Astrocyte (in vitro differentiated cells and primary cell): ENCODE data around the gene HS6ST1. TPM values are rescaled to one million over a fixed set of nuclear protein-coding genes. Genes with fewer than 3 reads are reported as not detected.

Experiments
- DNase-seq: peaks from one replicate; pipeline ENCODE4 v3.0.0-alpha.2; 2010; ENCODE audit warnings: low read depth
- FAIRE-seq: peaks from 2 replicates; lab custom pipeline; 2011; peaks lifted over from hg19 to GRCh38; lab: Jason Lieb, UNC
- H2AFZ ChIP-seq: 2 replicates; pipeline ENCODE4 v1.6.0; 2012; ENCODE audit warnings: low read depth, low read length, inconsistent platforms
- H3K27ac ChIP-seq: 2 replicates; pipeline ENCODE4 v1.5.1; 2011; ENCODE audit warnings: low read depth, low read length, inconsistent platforms
- H3K27me3 ChIP-seq: 2 replicates; pipeline ENCODE4 v1.6.0; 2011; ENCODE audit warnings: low read length, inconsistent platforms; ENCODE audit not compliant: insufficient read depth
- H3K36me3 ChIP-seq: 2 replicates; pipeline ENCODE4 v1.5.1; 2011; ENCODE audit warnings: low read length, inconsistent platforms; ENCODE audit not compliant: insufficient read depth
- H3K4me1 ChIP-seq: 2 replicates; pipeline ENCODE4 v1.5.1; 2011; ENCODE audit warnings: low read length, inconsistent platforms; ENCODE audit not compliant: insufficient read depth
- H3K4me2 ChIP-seq: 2 replicates; pipeline ENCODE4 v1.6.0; 2012; ENCODE audit warnings: low read length, inconsistent platforms
- H3K4me3 ChIP-seq: 2 replicates; pipeline ENCODE4 v1.5.1; 2011; ENCODE audit warnings: low read depth, mild to moderate bottlenecking, low read length, inconsistent platforms; ENCODE audit not compliant: insufficient read depth
- H3K79me2 ChIP-seq: 2 replicates; pipeline ENCODE4 v1.6.0; 2012; ENCODE audit warnings: mild to moderate bottlenecking, low read length, inconsistent platforms; ENCODE audit not compliant: insufficient read depth
- H3K9ac ChIP-seq: 2 replicates; pipeline ENCODE4 v1.6.0; 2012; ENCODE audit warnings: mild to moderate bottlenecking, low read length, inconsistent platforms
- H3K9me3 ChIP-seq: 2 replicates; pipeline ENCODE4 v1.5.1; 2012; ENCODE audit warnings: low read depth, mild to moderate bottlenecking, low read length, inconsistent platforms; ENCODE audit not compliant: insufficient read depth
- H4K20me1 ChIP-seq: 2 replicates; pipeline ENCODE4 v1.6.0; 2012; ENCODE audit warnings: low read length, inconsistent platforms; ENCODE audit not compliant: insufficient read depth
- H3K27ac Mint-ChIP-seq: one replicate; pipeline ENCODE4 v1.8.0; 2021; ENCODE audit warnings: mild to moderate bottlenecking, mixed read lengths; ENCODE audit not compliant: unreplicated experiment
- H3K27me3 Mint-ChIP-seq: one replicate; pipeline ENCODE4 v1.8.0; 2021; ENCODE audit warnings: low read depth, mixed read lengths; ENCODE audit not compliant: unreplicated experiment
- H3K36me3 Mint-ChIP-seq: one replicate; pipeline ENCODE4 v1.8.0; 2021; ENCODE audit warnings: low read depth, mixed read lengths; ENCODE audit not compliant: unreplicated experiment
- H3K4me1 Mint-ChIP-seq: one replicate; pipeline ENCODE4 v1.8.0; 2021; ENCODE audit warnings: low read depth, mixed read lengths; ENCODE audit not compliant: unreplicated experiment
- H3K4me3 Mint-ChIP-seq: one replicate; pipeline ENCODE4 v1.8.0; 2021; ENCODE audit warnings: mild to moderate bottlenecking, moderate library complexity, mixed read lengths; ENCODE audit not compliant: unreplicated experiment
- H3K9me3 Mint-ChIP-seq: one replicate; pipeline ENCODE4 v1.8.0; 2021; ENCODE audit warnings: mild to moderate bottlenecking, mixed read lengths; ENCODE audit not compliant: unreplicated experiment
- EZH2 ChIP-seq: IDR thresholded peaks from 2 replicates; pipeline ENCODE4 v1.6.1; 2012; ENCODE audit warnings: mild to moderate bottlenecking, low read length, inconsistent platforms; ENCODE audit not compliant: insufficient read depth
- total RNA-seq: library from RNA; stranded (reverse); gene quantifications from 2 replicates; pipeline ENCODE4 v1.2.1, GENCODE V29; 2021
- TF ChIP-seq, protein P1 (sequence below): IDR thresholded peaks from 2 replicates; pipeline ENCODE4 v1.5.1; 2011; ENCODE audit warnings: low read depth, mild to moderate bottlenecking, inconsistent platforms, low read length, moderate library complexity; ENCODE audit not compliant: insufficient read depth

HS6ST1 gene
- total RNA-seq, 1 donor from 2014 or later = 20.5 TPM

- H3K36me3 ChIP-seq = no peaks in the 10 kb centered on the region
- H3K36me3 Mint-ChIP-seq = peaks cover 2% of the 10 kb centered on the region
- no peak overlapping the region for H2AFZ ChIP-seq
- H3K27ac ChIP-seq = no peak overlapping the region
- peak overlapping the region; percentile 69 for H3K4me3 Mint-ChIP-seq
- peaks cover 17% of the 10 kb centered on the region for H3K79me2 ChIP-seq
- H4K20me1 ChIP-seq = peaks cover 17% of the 10 kb centered on the region
- peaks cover 24% of the 10 kb centered on the region for H3K4me1 ChIP-seq
- H3K4me1 Mint-ChIP-seq = peaks cover 4% of the 10 kb centered on the region
- no peaks in the 10 kb centered on the region for H3K9me3 ChIP-seq
- no peaks in the 10 kb centered on the region for H3K9me3 Mint-ChIP-seq
- no peak overlapping the region for H3K4me3 ChIP-seq
- DNase-seq (no peak), FAIRE-seq (no peak)
- TF ChIP-seq, protein P1, sequence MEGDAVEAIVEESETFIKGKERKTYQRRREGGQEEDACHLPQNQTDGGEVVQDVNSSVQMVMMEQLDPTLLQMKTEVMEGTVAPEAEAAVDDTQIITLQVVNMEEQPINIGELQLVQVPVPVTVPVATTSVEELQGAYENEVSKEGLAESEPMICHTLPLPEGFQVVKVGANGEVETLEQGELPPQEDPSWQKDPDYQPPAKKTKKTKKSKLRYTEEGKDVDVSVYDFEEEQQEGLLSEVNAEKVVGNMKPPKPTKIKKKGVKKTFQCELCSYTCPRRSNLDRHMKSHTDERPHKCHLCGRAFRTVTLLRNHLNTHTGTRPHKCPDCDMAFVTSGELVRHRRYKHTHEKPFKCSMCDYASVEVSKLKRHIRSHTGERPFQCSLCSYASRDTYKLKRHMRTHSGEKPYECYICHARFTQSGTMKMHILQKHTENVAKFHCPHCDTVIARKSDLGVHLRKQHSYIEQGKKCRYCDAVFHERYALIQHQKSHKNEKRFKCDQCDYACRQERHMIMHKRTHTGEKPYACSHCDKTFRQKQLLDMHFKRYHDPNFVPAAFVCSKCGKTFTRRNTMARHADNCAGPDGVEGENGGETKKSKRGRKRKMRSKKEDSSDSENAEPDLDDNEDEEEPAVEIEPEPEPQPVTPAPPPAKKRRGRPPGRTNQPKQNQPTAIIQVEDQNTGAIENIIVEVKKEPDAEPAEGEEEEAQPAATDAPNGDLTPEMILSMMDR = no peak
- no peak for TF ChIP-seq EZH2
- H3K27me3 Mint-ChIP-seq = peaks cover 18% of the 10 kb centered on the region
- H3K9ac ChIP-seq = peak overlapping the region; percentile 3
- H3K27me3 ChIP-seq = no peaks in the 10 kb centered on the region
- H3K27ac Mint-ChIP-seq = peak overlapping the region; percentile 79
- H3K4me2 ChIP-seq = peak overlapping the region; percentile 94
Measured at GRCh38 chr2:128320906-128321771, 2.5 kb upstream of the HS6ST1 start.

DNA sequence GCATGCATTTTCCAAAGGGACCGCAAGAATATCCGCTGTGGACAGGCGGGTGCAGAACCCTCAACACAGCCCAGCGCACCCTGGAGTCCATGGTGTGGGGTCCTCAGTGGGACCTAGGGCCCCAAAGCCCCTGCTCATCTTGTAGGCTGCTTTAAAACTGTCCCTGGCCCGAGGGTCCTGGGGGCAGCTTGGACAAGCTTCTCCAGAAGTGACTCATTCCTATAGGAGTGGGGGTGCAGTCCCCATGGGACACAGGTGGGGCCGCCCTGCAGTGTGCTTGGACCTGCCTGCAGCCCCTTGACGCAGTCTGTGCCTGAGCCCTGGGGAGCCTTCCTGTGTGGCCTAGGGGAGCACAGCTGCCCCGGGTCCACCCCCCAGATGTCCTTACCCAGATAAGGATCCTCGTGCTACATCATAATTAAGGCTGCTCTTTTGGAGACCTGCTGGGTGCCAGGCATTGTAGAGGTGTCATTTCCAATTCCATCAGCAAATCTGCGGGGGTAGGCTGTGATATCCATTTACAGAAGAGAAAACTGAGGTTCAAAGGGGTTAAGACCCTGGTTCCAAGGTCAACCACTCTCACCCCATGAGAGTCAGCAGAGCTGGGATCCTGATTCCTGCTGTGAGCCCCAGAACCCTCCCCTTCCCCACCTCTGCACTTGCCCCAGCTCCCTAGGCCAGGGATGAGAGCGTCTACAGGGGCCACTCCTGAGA lies 1.7 kb upstream of the HS6ST1 start:
- peak overlapping the region; percentile 47 for H3K27ac Mint-ChIP-seq
- H3K4me2 ChIP-seq = no peak overlapping the region
- peaks cover 25% of the 10 kb centered on the region for H3K79me2 ChIP-seq
- TF ChIP-seq EZH2 = no peak
- TF ChIP-seq, protein P1 = no peak
- H3K9me3 ChIP-seq = no peaks in the 10 kb centered on the region
- H3K27me3 Mint-ChIP-seq = peaks cover 14% of the 10 kb centered on the region
- no peak for FAIRE-seq
- peak overlapping the region; percentile 27 for H3K4me3 Mint-ChIP-seq
- peaks cover 26% of the 10 kb centered on the region for H3K4me1 ChIP-seq
- peaks cover 4% of the 10 kb centered on the region for H3K4me1 Mint-ChIP-seq
- no peaks in the 10 kb centered on the region for H3K36me3 ChIP-seq
- no peak overlapping the region for H3K9ac ChIP-seq
- no peaks in the 10 kb centered on the region for H3K9me3 Mint-ChIP-seq
- DNase-seq = no peak
- no peak overlapping the region for H3K4me3 ChIP-seq
- no peaks in the 10 kb centered on the region for H3K27me3 ChIP-seq
- H3K27ac ChIP-seq = no peak overlapping the region
- peaks cover 25% of the 10 kb centered on the region for H4K20me1 ChIP-seq
- H2AFZ ChIP-seq = no peak overlapping the region
- peaks cover 2% of the 10 kb centered on the region for H3K36me3 Mint-ChIP-seq
